Ureter (tissue), 1 donor: ENCODE measurements around the gene SHROOM2. TPM values are rescaled to one million over a fixed set of nuclear protein-coding genes. Genes with fewer than 3 reads are reported as not detected.
"Not testable (repeated sequence)": the region's sequence is repeated elsewhere in the genome, so short reads cannot be mapped to it uniquely, and the experiment has no call there.

ENCODE experiments used
- DNase-seq: peaks from one replicate; pipeline ENCODE4 v3.0.0-alpha.2; 2020; ENCODE audit warnings: low spot score
- total RNA-seq: library from RNA; stranded (reverse); gene quantifications from one replicate; pipeline ENCODE4 v1.2.4, GENCODE V29; 2023
- donor health status: DM: yes; HTN: yes; CAD: no.

Gene SHROOM2
- total RNA-seq, 1 donor from 2014 or later, result 17.5 TPM

GRCh38 chrX:9785254-9785943, 830 bp upstream of the SHROOM2 start:
- no peak for DNase-seq

DNA sequence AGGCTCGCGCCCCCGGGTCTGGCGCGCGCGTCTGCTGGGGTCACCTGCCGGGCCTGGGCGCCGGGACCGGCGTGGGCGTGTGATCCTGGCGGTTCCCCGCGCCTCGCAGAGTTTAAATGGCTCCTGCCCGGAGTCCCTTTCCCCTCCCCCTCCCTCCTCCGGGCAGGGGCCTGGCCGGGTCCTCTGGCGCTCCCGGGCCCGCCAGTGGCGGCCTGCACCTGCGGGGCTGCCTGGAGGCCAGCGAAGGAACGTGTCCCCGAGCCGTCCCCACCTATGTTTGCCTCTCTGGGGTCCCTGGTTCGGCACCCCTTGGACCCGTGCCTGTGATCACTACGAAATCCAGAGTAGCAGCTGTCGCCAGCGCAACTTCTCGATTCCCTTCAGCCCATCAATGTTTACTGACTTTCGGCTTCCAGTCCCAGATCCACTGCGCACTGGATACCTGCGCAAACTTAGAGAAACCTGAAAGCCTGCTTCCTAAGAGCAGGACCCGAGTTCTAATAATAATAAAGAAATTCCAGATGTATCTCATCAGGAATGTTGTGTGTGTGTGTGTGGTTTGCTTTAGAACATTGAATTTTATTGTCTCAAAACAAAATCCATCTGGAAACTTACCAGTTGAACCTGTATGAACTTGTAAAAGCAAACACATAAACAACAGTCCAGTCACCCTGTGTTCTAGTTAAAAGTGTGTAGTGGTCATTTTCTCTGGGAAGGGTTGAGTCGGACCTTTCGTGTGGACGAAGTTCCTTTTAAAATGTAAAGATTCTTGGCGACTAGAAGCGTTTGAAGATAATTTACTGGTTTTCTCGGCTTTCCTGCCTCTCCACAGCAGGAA, 788 bp downstream of the SHROOM2 start:
- no peak for DNase-seq

- no peak for DNase-seq
Measured at GRCh38 chrX:9788911-9789310, 2.7 kb downstream of the SHROOM2 start.

GRCh38 chrX:9789555-9789954, 3.3 kb downstream of the SHROOM2 start:
- no peak for DNase-seq

GRCh38 chrX:9790866-9791265, 4.6 kb downstream of the SHROOM2 start:
- no peak for DNase-seq

- no peak for DNase-seq
Measured at GRCh38 chrX:9794495-9794894, 8.3 kb downstream of the SHROOM2 start.

DNA sequence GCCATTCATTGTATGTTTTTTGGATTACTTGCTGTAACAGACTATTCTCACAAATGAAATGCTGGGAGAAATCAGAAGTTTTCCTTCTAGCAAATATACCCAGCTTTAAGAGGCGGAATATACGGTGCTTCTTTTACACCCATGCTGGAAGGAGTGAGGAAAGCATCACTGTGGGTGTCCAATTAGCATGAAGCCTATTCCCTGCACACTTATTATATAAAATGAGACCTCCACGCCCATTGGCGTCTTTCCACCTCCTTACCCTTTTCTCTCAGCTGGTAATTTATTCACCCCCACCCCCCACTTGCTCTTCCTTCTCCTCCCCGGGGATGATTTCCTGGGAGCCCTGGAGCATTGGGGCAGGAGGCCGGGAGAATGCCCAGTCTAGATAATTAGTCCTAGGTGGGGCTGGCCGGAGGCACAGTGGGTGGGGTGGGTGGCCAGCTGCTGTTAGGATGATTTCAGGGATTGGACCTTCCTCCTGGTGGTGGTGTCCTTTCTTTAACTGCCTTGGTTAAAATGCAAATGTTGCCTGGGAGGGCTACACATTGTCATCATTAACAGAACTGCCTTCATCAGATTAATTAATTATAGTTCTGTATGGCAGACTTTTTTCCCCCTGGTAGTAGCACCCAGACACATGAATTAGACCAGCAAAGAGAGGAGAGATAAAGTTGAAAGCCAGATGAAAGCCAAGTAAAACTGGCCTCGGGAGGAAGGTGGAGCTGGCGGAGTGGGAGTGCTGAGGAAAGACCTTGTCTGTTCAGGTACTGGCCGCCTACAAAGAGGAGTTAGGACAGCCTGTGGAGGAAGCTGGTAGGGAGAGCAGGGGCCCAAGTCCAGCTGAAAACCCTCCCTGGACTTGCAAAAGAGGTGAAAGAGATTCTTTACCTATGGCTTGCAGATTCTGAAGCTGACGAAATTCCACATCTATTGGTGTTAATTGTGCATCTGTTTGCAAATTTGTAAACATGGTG, 11.4 kb downstream of the SHROOM2 start:
- DNase-seq, result no peak

DNA sequence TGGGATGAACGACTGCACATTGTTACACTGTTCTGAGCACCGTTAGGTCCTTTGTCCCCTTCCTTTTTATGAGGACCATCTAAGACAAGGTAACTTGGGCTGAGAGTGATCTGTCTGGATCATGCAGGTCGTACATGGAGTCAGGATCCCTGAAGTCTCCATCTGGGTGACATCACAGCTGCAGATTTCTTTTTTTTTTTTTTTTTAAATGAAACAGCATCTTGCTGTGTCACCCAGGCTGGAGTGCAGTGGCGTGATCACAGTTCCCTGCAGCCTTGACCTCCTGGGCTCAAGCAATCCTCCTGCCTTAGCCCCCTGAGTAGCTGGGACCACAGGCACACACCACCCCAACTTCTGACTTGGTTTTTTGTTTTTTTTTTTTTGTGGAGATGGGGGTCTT, 16.5 kb downstream of the SHROOM2 start:
- no peak for DNase-seq

DNA sequence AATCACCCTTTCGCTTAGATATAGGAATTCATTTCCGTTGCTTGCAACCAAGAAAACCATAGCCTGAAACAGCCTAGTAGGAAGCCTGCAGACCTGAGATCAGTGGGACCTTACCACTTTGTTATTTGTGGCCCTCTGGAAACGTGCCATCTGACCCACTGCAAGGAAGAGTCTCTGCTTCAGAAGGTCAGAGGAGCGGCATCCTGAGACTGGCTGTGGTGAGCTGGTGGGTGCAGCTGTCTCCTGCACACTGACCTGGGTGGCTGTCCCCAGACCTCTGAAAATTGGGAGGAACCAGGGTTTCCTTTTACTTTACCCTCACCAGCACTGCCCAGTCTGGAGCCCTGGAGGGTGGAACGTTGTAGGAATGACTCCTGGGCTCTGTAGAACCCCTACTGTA, 18.2 kb downstream of the SHROOM2 start:
- no peak for DNase-seq

GRCh38 chrX:9805956-9806355, 19.7 kb downstream of the SHROOM2 start:
- DNase-seq, result no peak

GRCh38 chrX:9807355-9808182, 21.3 kb downstream of the SHROOM2 start:
- peak; percentile 66 for DNase-seq

DNA sequence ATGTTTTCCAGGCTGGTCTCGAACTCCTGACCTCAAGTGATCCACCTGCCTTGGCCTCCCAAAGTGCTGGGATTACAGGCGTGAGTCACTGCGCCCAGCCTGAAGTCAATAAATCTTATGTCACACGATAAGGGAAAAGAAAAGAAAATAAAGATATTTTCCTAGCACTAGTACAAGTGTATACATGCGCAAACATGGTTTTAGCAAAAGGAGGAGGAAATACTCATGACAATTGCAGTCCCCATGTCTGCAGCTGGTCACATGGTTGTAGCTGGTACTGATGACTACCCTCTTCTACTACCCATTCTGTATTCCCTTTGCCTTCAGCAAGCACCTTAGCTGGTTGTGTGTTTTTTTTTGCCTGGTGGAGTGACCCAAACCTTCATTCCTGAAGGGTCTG, 23.6 kb downstream of the SHROOM2 start:
- DNase-seq, result not testable (repeated sequence)

DNA sequence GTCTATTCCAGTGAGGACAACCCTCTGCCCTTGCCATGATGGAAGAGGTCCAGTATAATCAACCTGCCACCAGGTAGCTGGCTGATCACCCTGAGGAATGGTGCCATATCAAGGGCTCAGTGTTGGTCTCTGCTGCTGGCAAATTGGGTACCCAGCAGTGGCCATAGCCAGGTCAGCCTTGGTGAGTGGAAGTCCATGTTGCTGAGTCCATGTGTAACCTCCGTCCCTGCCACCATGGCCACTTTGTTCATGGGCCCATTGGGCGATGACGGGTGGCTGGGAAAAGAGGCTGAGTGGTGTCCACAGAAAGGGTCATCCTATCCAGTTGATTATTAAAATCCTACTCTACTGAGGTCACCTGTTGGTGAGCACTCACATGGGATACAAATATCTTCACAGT, 24.9 kb downstream of the SHROOM2 start:
- not testable (repeated sequence) for DNase-seq

DNA sequence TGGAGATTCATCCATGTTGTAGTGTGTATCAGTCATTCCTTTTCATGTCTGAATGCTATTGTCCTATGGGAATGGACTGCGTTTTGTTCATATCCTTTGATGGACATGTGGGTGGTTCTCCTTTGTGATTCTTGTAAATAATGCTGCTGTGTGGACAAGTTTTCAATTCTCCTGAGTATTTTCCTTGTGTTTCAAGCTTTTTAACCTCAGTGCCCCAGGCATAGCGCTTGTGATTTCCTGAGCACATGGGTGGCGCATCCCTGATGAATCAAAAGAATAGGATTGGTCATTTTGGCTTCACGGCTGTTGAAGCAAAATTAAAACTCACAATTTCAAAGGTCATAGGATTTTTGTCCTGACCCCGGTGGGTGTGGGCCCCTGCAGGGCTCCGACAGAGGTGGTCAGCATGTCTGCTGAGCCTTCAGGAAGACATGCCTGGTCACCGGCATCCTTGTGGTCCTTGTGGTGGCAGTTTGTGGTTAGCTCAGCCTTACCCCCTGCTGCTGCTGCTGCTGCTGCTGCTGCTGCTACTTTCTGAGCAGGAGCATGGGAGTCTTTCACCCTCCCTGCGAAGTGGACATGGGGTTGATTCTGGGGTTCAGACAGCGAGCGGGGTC, 30.0 kb downstream of the SHROOM2 start:
- DNase-seq, result no peak

DNA sequence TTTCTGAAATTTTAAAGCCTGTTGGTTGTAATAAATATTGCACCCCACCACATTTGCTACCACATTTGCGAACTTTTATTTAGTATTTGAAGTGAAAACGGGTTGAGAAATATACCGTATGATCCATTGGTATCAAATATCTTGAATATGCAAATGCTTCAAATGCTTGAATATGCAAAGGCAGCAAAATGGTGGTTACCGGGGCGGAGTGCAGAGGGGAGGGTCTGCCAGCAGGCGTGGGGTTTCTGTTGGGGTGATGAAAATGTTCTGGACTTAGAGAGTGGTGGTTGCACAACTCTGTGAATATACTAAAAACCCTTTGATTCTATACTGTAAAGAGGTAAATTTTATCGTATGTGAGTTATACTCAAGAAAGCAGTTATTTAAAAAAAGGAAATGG, 35.3 kb downstream of the SHROOM2 start:
- DNase-seq, result no peak

DNA sequence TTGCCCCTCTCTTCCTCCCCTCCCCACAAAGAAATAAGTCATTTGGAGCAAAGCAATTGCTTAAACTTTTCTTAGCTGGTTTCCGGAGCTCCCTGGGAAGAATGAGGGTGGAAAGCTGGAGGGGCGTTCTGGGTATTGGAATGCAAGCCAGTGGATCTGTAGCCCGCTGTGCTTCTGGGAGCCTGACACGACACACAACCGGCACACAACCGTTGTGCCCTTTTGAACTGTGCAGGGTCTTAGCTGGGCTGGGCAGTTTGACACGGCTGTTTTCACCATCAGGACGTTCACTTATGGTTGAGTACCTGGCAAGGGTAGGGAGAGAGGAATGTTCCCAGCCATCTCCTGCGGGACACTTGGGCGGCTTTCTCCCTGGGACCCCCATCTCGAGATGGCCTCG, 38.3 kb downstream of the SHROOM2 start:
- DNase-seq, result no peak

DNA sequence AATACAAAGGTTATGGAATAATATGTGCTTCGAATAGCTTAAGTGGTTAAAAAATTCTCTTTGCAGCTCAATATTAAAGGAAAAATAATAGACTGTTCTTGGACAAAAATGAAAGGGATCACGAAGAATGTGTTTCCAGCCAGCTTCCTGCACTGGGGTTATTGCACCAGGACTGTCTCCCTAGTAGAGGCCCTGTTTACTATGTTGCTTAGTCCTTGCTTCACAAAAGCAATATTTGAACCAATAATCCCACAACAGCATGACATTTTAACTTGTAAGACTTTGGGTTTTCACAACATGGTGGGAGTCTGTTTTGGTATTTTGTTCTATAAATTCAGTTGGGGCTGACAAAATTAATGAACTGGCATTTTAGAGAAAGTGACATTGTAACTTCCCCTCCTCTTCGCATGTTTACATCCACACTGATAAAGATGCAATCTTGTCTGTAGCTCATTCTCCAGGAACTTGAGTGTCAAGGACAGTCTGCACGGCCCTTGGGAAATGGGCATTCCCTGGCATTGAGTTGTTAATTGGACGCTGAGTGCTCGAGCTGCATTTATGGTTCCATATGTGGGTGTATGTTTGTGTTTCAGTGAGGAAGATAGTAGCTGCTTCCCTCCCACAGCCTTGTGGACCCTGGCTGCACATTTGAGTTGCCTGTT, 39.0 kb downstream of the SHROOM2 start:
- no peak for DNase-seq

DNA sequence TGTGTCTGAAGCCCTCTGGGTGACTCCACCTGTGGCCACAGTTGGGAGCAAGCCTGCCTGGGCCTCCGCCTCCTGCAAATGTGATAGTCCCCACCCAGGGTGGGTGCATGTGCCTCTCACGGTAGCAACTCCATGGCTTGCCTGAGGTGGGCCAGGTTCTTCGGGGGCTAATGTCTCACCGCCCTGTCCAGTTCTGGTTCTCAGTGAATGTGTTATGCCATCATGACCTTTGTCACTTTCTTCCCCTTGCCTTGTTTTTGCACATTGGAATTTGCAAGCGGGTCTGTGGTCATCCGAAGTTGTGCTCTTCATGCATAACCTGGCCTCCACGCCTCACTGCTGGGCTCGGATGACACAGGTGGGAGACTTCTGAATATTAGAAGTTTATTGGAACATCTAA, 39.7 kb downstream of the SHROOM2 start:
- no peak for DNase-seq

GRCh38 chrX:9829308-9830267, 43.4 kb downstream of the SHROOM2 start:
- no peak for DNase-seq
